ENCODE results near the gene TOR2A.

DNA sequence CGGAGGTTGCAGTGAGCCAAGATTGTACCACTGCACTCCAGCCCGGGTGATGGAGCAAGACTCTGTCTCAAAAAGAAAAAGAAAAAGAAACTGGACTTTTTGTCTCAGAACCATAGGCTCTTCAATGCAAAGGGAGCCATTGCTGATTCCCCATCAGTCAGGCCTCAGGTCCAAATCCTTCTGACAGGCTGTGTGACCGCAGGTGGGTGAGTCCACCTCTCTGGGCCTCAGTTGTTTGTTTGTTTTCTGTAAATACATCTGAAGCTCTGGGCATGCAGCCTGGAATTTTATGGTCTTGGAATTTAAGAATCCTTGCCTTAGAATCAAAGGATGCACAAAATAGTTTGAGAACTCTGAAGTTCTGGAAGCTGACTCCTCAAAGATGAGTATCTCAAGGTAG lies 21.1 kb upstream of the TOR2A start:
- no peak for TF ChIP-seq EZH2phosphoT487 (IDR thresholded peaks at IDR 0.05; ENCODE audit: borderline replicate concordance)
- TF ChIP-seq, protein P1, sequence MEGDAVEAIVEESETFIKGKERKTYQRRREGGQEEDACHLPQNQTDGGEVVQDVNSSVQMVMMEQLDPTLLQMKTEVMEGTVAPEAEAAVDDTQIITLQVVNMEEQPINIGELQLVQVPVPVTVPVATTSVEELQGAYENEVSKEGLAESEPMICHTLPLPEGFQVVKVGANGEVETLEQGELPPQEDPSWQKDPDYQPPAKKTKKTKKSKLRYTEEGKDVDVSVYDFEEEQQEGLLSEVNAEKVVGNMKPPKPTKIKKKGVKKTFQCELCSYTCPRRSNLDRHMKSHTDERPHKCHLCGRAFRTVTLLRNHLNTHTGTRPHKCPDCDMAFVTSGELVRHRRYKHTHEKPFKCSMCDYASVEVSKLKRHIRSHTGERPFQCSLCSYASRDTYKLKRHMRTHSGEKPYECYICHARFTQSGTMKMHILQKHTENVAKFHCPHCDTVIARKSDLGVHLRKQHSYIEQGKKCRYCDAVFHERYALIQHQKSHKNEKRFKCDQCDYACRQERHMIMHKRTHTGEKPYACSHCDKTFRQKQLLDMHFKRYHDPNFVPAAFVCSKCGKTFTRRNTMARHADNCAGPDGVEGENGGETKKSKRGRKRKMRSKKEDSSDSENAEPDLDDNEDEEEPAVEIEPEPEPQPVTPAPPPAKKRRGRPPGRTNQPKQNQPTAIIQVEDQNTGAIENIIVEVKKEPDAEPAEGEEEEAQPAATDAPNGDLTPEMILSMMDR (conservative IDR thresholded peaks at IDR 0.05; ENCODE audit: low read length): no peak

Data from Loucy (cell line).